ENCODE data around the gene PVRIG. TPM values are rescaled to one million over a fixed set of nuclear protein-coding genes. Genes with fewer than 3 reads are reported as not detected.
A peak's percentile ranks its signal among the peaks of the same experiment; 100 is the strongest.
"Not testable (repeated sequence)": the region's sequence is repeated elsewhere in the genome, so short reads cannot be mapped to it uniquely, and the experiment has no call there.

PVRIG gene
- polyA plus RNA-seq, 1 donor from 2014 or later: 0.16 TPM

DNA sequence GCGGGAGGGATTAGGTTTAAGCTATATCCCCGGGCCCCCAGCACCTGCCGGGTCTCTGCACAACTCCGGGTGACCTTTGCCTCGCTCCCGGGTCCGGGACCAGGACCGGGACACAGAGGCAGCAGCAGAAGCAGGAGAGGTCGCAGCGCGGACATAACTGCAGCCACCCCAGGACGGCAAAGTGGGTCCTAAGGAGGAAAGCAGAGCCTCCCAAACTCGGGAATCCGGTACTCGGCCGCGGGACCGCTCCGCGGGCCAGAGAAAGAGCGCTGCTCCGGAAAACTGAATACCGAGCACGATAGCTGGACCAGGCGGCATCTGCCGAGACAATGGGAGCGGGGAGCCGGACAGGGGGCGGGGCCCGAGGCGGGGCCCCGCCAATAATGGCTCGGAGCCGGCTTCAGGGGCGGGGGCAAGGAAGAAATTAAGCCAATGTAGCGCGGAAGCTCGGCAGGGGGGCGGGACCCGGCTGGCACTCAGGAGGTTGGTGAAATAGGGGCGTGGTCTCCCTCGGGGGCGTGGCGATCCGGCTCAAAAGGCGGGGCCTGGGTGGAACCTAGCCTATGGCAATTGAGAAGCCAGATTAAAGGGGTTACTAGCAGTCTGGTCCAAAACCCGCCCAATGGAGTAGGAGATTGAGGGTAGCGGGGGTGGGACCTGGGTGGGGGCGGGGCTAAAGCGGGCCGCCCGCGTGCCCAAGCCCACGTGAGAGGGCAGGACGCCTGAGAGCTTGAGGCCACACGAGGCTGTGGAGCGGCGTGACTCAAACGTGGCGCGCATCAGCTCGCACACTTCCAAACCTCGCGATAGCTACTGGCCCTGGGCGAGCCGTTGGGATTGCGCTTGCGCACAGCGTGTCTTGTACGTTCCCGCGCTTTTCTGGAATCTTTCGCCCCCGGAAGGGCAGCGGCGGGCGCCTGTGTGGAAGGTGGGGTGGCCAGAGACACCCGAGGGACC, 42.4 kb upstream of the PVRIG start, which contains the start of the genes GPC2 and STAG3:
Gene GPC2 (minus strand): TSS at position 337 of the 957 bp plus-strand sequence. CDS start 182 bp downstream, at position 155.
Gene STAG3 (plus strand): TSS at position 874 of the 957 bp plus-strand sequence. CDS start 2,639 bp downstream, outside the sequence.
- H3K9ac ChIP-seq (ENCODE audit: low read length): peak within 1 kb of the TSS; percentile 99
- peak within 1 kb of the TSS; percentile 44 for H2AFZ ChIP-seq (ENCODE audit: low read depth, low read length)
- H3K4me3 ChIP-seq (ENCODE audit: low read length): peak within 1 kb of the TSS; percentile 88
- peaks cover 22% of the 10 kb centered on the region for H3K79me2 ChIP-seq (replicated peaks; ENCODE audit: insufficient read depth, low read length)
- TF ChIP-seq POLR2AphosphoS5 (IDR thresholded peaks at IDR 0.05) (peak; percentile 96), EP300 (conservative IDR thresholded peaks at IDR 0.05; ENCODE audit: poor library complexity, severe bottlenecking) (no peak), RAD21 (conservative IDR thresholded peaks at IDR 0.05) (peak; percentile 21), TAF1 (IDR thresholded peaks at IDR 0.05; ENCODE audit: low read depth) (peak; percentile 87), SMC3 (conservative IDR thresholded peaks at IDR 0.05; ENCODE audit: poor library complexity) (no peak), MXI1 (conservative IDR thresholded peaks at IDR 0.05; ENCODE audit: poor library complexity, severe bottlenecking) (peak; percentile 30), REST (IDR thresholded peaks at IDR 0.05; ENCODE audit: borderline replicate concordance) (peak; percentile 85), EZH2 (IDR thresholded peaks at IDR 0.05; ENCODE audit: borderline replicate concordance, insufficient read depth, low read length, poor library complexity, severe bottlenecking) (no peak)
- TF ChIP-seq, protein P1, sequence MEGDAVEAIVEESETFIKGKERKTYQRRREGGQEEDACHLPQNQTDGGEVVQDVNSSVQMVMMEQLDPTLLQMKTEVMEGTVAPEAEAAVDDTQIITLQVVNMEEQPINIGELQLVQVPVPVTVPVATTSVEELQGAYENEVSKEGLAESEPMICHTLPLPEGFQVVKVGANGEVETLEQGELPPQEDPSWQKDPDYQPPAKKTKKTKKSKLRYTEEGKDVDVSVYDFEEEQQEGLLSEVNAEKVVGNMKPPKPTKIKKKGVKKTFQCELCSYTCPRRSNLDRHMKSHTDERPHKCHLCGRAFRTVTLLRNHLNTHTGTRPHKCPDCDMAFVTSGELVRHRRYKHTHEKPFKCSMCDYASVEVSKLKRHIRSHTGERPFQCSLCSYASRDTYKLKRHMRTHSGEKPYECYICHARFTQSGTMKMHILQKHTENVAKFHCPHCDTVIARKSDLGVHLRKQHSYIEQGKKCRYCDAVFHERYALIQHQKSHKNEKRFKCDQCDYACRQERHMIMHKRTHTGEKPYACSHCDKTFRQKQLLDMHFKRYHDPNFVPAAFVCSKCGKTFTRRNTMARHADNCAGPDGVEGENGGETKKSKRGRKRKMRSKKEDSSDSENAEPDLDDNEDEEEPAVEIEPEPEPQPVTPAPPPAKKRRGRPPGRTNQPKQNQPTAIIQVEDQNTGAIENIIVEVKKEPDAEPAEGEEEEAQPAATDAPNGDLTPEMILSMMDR (IDR thresholded peaks at IDR 0.05; ENCODE audit: poor library complexity, severe bottlenecking): no peak
- no peaks in the 10 kb centered on the region for H3K36me3 ChIP-seq (ENCODE audit: insufficient read depth, low read length)
- H3K4me2 ChIP-seq (ENCODE audit: low read length): peak within 1 kb of the TSS; percentile 100
- H3K27me3 ChIP-seq (ENCODE audit: insufficient read depth, low read depth, low read length): no peaks in the 10 kb centered on the region
- H4K20me1 ChIP-seq (ENCODE audit: insufficient read depth): no peaks in the 10 kb centered on the region
- no peaks in the 10 kb centered on the region for H3F3A ChIP-seq (ENCODE audit: insufficient read depth, low read length, poor library complexity, severe bottlenecking)
- peak within 1 kb of the TSS; percentile 88 for H3K27ac ChIP-seq (ENCODE audit: low read length)
- no peaks in the 10 kb centered on the region for H3K9me2 ChIP-seq (ENCODE audit: insufficient read depth, low read length)
- no peaks in the 10 kb centered on the region for H3K9me3 ChIP-seq (ENCODE audit: low read length)

DNA sequence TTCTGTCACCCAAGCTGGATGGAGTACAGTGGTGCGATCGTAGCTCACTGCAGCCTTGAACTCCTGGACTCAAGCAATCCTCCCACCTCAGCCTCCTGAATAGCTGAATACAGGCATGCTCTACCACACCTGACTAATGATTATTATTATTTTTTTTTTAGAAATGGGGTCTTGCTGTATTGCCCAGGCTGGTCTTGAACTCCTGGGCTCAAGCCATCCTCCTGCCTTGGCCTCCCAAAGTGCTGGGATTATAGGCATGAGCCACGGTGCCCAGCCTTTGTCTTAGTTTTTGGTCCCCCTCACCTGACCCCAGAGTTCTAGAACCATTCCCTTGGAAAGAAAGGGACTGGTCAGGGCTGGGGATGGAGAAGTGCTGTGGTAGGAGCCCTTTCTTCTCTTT, 39.7 kb upstream of the PVRIG start:
- H3K79me2 ChIP-seq (replicated peaks; ENCODE audit: insufficient read depth, low read length): peaks cover 20% of the 10 kb centered on the region
- H3K27ac ChIP-seq (ENCODE audit: low read length); H3K4me3 ChIP-seq (ENCODE audit: low read length); H3K9ac ChIP-seq (ENCODE audit: low read length); H4K20me1 ChIP-seq (ENCODE audit: insufficient read depth); H3K36me3 ChIP-seq (ENCODE audit: insufficient read depth, low read length); H3K27me3 ChIP-seq (ENCODE audit: insufficient read depth, low read depth, low read length); H3F3A ChIP-seq (ENCODE audit: insufficient read depth, low read length, poor library complexity, severe bottlenecking); H2AFZ ChIP-seq (ENCODE audit: low read depth, low read length); H3K9me2 ChIP-seq (ENCODE audit: insufficient read depth, low read length); H3K4me2 ChIP-seq (ENCODE audit: low read length); H3K9me3 ChIP-seq (ENCODE audit: low read length): not testable (repeated sequence)

GRCh38 chr7:100182616-100183015, 37.1 kb upstream of the PVRIG start:
- H3K79me2 ChIP-seq (replicated peaks; ENCODE audit: insufficient read depth, low read length); H3K27me3 ChIP-seq (ENCODE audit: insufficient read depth, low read depth, low read length); H3K36me3 ChIP-seq (ENCODE audit: insufficient read depth, low read length); H3K9me2 ChIP-seq (ENCODE audit: insufficient read depth, low read length); H3F3A ChIP-seq (ENCODE audit: insufficient read depth, low read length, poor library complexity, severe bottlenecking); H3K4me2 ChIP-seq (ENCODE audit: low read length); H3K9ac ChIP-seq (ENCODE audit: low read length); H2AFZ ChIP-seq (ENCODE audit: low read depth, low read length); H4K20me1 ChIP-seq (ENCODE audit: insufficient read depth); H3K27ac ChIP-seq (ENCODE audit: low read length); H3K9me3 ChIP-seq (ENCODE audit: low read length); H3K4me3 ChIP-seq (ENCODE audit: low read length): not testable (repeated sequence)

DNA sequence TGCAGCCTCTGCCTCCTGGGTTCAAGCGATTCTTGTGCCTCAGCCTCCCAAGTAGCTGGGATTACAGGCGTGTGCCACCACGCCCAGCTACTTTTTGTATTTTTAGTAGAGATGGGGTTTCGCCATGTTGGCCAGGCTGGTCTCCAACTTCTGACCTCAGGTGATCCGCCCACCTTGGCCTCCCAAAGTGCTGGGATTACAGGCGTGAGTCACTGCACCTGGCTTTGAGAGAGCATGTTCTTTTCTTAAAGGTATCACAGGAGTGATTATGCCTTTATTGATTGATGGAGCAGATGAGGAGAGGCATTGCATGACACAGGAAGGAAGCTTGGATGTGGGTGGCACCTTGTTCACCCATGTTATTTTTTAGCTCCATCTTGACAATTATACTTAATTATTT, 36.7 kb upstream of the PVRIG start:
- H3K9ac ChIP-seq (ENCODE audit: low read length); H2AFZ ChIP-seq (ENCODE audit: low read depth, low read length); H3K27ac ChIP-seq (ENCODE audit: low read length); H3K9me2 ChIP-seq (ENCODE audit: insufficient read depth, low read length); H3K27me3 ChIP-seq (ENCODE audit: insufficient read depth, low read depth, low read length); H3F3A ChIP-seq (ENCODE audit: insufficient read depth, low read length, poor library complexity, severe bottlenecking); H3K79me2 ChIP-seq (replicated peaks; ENCODE audit: insufficient read depth, low read length); H4K20me1 ChIP-seq (ENCODE audit: insufficient read depth); H3K4me2 ChIP-seq (ENCODE audit: low read length); H3K36me3 ChIP-seq (ENCODE audit: insufficient read depth, low read length); H3K4me3 ChIP-seq (ENCODE audit: low read length); H3K9me3 ChIP-seq (ENCODE audit: low read length): not testable (repeated sequence)

Data from neural cell (in vitro differentiated cells).